Ishikawa (cell line): Measurements from ENCODE around the gene CLDN7.

ENCODE experiments used
- CREB1 ChIP-seq: IDR thresholded peaks from 2 replicates; pipeline ENCODE4 v1.6.1; 2012; ENCODE audit warnings: low read depth
- EP300 ChIP-seq: IDR thresholded peaks from 2 replicates; pipeline ENCODE4 v1.6.1; 2012; ENCODE audit warnings: borderline replicate concordance

DNA sequence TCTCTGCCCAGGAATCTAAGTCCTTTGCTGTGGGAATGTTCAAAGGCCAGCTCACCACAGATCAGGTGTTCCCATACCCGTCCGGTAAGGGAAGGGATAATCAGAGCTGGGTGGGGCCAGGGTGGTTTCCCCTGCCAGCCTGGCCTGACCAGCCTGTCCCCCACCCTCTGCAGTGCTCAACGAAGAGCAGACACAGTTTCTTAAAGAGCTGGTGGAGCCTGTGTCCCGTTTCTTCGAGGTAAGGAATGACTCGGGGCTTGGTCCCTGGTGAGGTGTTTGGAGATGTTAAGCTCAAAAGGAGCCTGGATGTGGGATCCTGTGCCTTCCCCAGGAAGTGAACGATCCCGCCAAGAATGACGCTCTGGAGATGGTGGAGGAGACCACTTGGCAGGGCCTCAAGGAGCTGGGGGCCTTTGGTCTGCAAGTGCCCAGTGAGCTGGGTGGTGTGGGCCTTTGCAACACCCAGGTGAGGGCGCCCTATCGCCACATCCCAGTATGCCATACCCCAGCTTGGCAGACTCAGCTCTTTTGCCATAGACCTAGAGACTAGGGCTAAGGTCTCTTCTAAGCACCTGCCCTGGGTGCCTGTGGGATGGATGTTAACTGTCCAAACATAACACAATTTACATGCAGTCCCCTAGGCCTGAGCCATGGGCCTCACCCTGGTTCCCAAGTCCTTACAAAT is 41.5 kb downstream of the CLDN7 start:
- TF ChIP-seq EP300 (no peak), CREB1 (no peak)
